ENCODE data around the gene SUMF1.

SUMF1 gene

DNA sequence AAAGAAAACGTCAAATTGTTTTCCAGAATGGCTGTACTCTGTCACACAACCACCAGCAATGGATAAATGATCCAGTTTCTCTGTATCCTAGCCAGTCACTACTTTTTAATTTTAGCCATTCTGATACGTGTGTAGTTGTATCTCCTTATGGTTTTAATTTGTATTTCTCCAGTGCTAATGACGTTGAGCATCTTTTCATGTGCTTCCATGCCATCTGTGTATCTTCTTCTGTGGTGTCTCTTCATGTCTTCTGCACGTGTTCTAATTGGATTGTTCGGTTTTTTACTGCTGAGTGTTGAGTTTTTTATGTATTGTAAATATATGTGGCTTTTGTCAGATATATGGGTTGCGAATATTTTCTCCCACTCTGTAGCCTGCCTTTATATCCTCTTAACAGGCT is 81.9 kb downstream of the SUMF1 start:
- TF ChIP-seq, protein P1, sequence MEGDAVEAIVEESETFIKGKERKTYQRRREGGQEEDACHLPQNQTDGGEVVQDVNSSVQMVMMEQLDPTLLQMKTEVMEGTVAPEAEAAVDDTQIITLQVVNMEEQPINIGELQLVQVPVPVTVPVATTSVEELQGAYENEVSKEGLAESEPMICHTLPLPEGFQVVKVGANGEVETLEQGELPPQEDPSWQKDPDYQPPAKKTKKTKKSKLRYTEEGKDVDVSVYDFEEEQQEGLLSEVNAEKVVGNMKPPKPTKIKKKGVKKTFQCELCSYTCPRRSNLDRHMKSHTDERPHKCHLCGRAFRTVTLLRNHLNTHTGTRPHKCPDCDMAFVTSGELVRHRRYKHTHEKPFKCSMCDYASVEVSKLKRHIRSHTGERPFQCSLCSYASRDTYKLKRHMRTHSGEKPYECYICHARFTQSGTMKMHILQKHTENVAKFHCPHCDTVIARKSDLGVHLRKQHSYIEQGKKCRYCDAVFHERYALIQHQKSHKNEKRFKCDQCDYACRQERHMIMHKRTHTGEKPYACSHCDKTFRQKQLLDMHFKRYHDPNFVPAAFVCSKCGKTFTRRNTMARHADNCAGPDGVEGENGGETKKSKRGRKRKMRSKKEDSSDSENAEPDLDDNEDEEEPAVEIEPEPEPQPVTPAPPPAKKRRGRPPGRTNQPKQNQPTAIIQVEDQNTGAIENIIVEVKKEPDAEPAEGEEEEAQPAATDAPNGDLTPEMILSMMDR (IDR thresholded peaks at IDR 0.05), result no peak
- intact Hi-C loops (cut with DNase I; ENCODE audit: low total_unique reads), result no loop called here
- H3K9me3 ChIP-seq, result no peaks in the 10 kb centered on the region
- H3K4me1 ChIP-seq, result no peaks in the 10 kb centered on the region
- DNase-seq, result no peak
- no peak overlapping the region for H3K27ac ChIP-seq
- H3K27me3 ChIP-seq, result no peaks in the 10 kb centered on the region
- no peak overlapping the region for H3K4me3 ChIP-seq
- H3K36me3 ChIP-seq, result peaks cover 0 to 8% (median 0%) of the 10 kb centered on the region in 3 donors

DNA sequence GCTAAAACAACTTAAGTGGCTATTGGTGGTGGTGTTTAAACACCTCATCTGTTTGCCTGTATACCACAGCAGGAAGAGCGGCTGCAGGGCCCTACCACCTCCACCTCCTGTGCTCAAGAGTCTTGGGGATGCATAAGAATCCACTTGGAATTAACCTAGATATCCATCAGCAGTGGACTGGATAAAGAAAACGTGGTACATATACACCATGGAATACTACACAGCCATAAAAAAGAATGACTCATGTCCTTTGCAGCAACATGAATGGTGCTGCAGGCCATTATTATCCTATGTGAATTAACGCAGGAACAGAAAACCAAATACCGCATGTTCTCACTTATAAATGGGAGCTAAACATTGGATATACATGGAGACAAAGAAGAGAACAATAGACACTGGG is 87.1 kb downstream of the SUMF1 start:
- H3K27ac ChIP-seq, result no peak overlapping the region
- peaks cover 6 to 19% (median 9%) of the 10 kb centered on the region in 3 donors for H3K36me3 ChIP-seq
- H3K4me1 ChIP-seq, result no peaks in the 10 kb centered on the region
- no peaks in the 10 kb centered on the region for H3K27me3 ChIP-seq
- no peak overlapping the region for H3K4me3 ChIP-seq
- H3K9me3 ChIP-seq, result no peaks in the 10 kb centered on the region
- TF ChIP-seq, protein P1 (IDR thresholded peaks at IDR 0.05), result no peak
- intact Hi-C loops (cut with DNase I; ENCODE audit: low total_unique reads), result no loop called here
- DNase-seq, result no peak

DNA sequence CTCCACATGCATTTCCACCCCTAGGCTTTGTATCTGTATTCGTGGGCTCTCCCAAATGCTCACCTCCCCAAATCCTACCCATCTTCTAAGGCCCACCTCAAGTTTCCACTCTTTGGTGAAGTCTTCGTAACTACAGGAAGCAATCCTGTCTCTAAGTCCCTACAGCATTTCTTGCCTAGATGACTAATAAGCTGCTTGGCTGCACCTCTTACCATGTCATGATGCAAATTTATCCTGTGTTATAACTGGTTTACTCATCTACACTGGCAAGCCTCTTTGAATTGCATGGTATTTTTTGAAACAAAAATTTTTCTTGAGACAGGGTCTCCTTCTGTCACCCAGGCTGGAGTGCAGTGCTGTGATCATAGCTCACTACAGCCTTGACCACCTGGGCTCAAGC is 90.6 kb downstream of the SUMF1 start:
- intact Hi-C loops (cut with DNase I; ENCODE audit: low total_unique reads), result no loop called here
- no peaks in the 10 kb centered on the region for H3K27me3 ChIP-seq
- H3K4me1 ChIP-seq, result no peaks in the 10 kb centered on the region
- TF ChIP-seq, protein P1 (IDR thresholded peaks at IDR 0.05), result no peak
- H3K36me3 ChIP-seq, result peaks cover 18 to 35% (median 20%) of the 10 kb centered on the region in 3 donors
- no peak overlapping the region for H3K27ac ChIP-seq
- peaks cover 0 to 10% (median 3%) of the 10 kb centered on the region in 3 donors for H3K9me3 ChIP-seq
- DNase-seq, result no peak
- H3K4me3 ChIP-seq, result no peak overlapping the region

DNA sequence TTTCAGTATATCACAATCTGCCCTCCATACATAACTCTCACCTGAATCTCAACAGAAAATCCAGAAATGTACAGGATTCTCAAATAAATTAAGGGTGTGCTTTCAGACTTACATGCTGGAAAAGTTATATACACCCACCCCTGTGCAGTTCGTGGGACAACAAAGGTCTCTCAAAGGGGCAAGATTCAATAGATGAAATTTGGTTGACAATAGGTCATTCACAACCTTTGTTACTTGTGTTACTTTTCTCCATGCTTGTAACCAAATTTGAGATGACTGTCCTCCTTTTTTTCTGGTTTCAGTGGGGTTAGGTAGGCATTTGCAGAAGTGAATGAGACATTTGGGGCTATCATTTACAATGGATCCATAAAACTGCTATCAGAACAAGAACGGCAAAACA is 91.2 kb downstream of the SUMF1 start:
- Histone ChIP-seq H3K36me3 (peaks cover 18 to 33% (median 20%) of the 10 kb centered on the region in 3 donors), H3K27ac (no peak overlapping the region), H3K27me3 (no peaks in the 10 kb centered on the region), H3K4me1 (no peaks in the 10 kb centered on the region), H3K9me3 (peaks cover 0 to 10% (median 3%) of the 10 kb centered on the region in 3 donors), H3K4me3 (no peak overlapping the region)
- TF ChIP-seq, protein P1 (IDR thresholded peaks at IDR 0.05), result no peak
- intact Hi-C loops (cut with DNase I; ENCODE audit: low total_unique reads), result no loop called here
- DNase-seq, result no peak

DNA sequence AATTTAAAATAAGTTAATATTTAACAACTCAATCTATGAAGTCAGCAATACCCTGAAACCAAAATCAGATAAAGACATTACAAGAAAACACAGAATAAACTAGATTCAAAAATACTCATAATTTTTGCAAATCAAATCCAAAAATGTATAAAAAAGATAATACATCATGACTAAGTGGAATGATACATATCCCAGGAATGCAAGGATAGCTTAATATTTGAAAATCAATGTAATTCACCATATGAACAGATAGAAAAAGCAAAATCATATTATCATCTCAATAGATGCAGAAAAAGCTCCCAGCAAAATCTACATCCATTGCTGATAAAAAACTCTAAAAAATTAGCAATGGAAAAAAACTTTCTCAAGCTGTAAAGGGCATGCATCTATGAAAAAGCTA is 93.4 kb downstream of the SUMF1 start:
- Histone ChIP-seq H3K27me3 (no peaks in the 10 kb centered on the region), H3K9me3 (peaks cover 0 to 10% (median 3%) of the 10 kb centered on the region in 3 donors), H3K27ac (no peak overlapping the region), H3K4me1 (no peaks in the 10 kb centered on the region), H3K36me3 (peaks cover 18 to 27% (median 20%) of the 10 kb centered on the region in 3 donors), H3K4me3 (no peak overlapping the region)
- intact Hi-C loops (cut with DNase I; ENCODE audit: low total_unique reads), result no loop called here
- TF ChIP-seq, protein P1 (IDR thresholded peaks at IDR 0.05), result no peak
- DNase-seq, result no peak

DNA sequence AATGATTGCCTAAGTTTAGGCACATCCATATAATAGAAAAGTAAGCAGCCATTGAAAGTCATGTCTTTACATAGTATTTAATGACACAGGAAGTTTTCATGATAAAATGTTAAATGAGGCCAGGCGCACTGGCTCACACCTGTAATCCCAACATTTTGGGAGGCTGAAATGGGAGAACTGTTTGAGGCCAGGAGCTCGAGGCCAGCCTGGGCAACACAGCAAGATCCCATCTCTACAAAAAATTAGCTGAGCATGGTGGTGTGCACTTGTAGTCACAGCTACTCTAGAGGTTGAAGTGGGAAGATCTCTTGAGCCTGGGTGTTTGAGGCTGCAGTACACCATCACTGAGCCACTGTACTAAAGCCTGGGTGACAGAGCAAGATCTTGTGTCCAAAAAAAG is 104.5 kb downstream of the SUMF1 start:
- Histone ChIP-seq H3K9me3 (no peaks in the 10 kb centered on the region), H3K27me3 (no peaks in the 10 kb centered on the region), H3K27ac (no peak overlapping the region), H3K36me3 (peaks cover 0 to 9% (median 4%) of the 10 kb centered on the region in 3 donors), H3K4me1 (peaks cover 0 to 8% (median 0%) of the 10 kb centered on the region in 4 donors), H3K4me3 (no peak overlapping the region)
- intact Hi-C loops (cut with DNase I; ENCODE audit: low total_unique reads), result no loop called here
- TF ChIP-seq, protein P1 (IDR thresholded peaks at IDR 0.05), result no peak
- no peak for DNase-seq
